Fibroblast of mammary gland (primary cell): ENCODE results near the gene CNTF.

Experiments
- DNase-seq: peaks from one replicate; pipeline ENCODE4 v3.0.0-alpha.2; 2010; ENCODE audit warnings: low read depth
- H3K4me3 ChIP-seq: 2 replicates; pipeline ENCODE4 v1.5.1; 2011; ENCODE audit warnings: low read depth, mild to moderate bottlenecking, low read length, moderate library complexity; ENCODE audit not compliant: control insufficient read depth
- CTCF ChIP-seq: conservative IDR thresholded peaks from 2 replicates; pipeline ENCODE4 v1.5.1; 2011; ENCODE audit warnings: low read depth, low read length, inconsistent platforms; ENCODE audit not compliant: control insufficient read depth, insufficient read depth

The CNTF gene

GRCh38 chr11:58617976-58618557 lies 4.4 kb upstream of the CNTF start:
- no peak for DNase-seq
- no peak overlapping the region for H3K4me3 ChIP-seq
- peak; percentile 8 for TF ChIP-seq CTCF

GRCh38 chr11:58621586-58622262 lies 741 bp upstream of the CNTF start:
- TF ChIP-seq CTCF = no peak
- H3K4me3 ChIP-seq = no peak overlapping the region
- DNase-seq = no peak

GRCh38 chr11:58625086-58625485 lies 2.6 kb downstream of the CNTF start:
- peak; percentile 57 for DNase-seq
- no peak for TF ChIP-seq CTCF
- H3K4me3 ChIP-seq = no peak overlapping the region

GRCh38 chr11:58625826-58626460 lies 3.5 kb downstream of the CNTF start:
- no peak for TF ChIP-seq CTCF
- peak; percentile 61 for DNase-seq
- no peak overlapping the region for H3K4me3 ChIP-seq

GRCh38 chr11:58626934-58627483 lies 4.5 kb downstream of the CNTF start:
- no peak for DNase-seq
- TF ChIP-seq CTCF = no peak

GRCh38 chr11:58628446-58628845 lies 6.0 kb downstream of the CNTF start:
- H3K4me3 ChIP-seq = no peak overlapping the region
- no peak for TF ChIP-seq CTCF
- DNase-seq = peak; percentile 59

More at GRCh38 chr11:58626934-58627483, 4.5 kb downstream of the CNTF start:
- H3K4me3 ChIP-seq = no peak overlapping the region
